GM12892 (cell line): ENCODE measurements around the gene GRIA2.

Experiments used
- POLR2A ChIP-seq: IDR thresholded peaks from 2 replicates; pipeline ENCODE4 v1.6.1; 2011; ENCODE audit warnings: low read depth, low read length, control low read depth
- POLR2AphosphoS5 ChIP-seq: IDR thresholded peaks from 2 replicates; pipeline ENCODE4 v1.6.1; 2011; ENCODE audit warnings: low read depth, low read length, control low read depth

DNA sequence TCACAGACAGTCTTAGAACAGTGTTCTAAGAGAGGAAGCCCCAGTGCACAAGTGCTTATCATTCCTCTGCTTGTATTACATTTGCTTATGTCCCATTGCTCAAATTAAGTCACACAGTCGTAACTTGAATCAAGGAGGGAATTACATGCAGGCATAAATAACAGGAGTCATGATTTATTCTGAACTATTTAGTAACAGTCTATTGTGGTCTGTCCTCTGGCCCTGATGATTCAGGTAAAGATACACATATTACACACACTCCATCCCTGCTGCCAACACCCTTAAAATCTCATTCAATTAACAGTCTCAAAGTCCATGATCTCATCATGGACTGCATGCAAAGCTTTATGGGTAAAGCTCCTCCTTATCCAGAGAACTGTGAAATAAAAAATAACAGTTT, 60.1 kb downstream of the GRIA2 start:
- TF ChIP-seq POLR2AphosphoS5 (no peak), POLR2A (no peak)
